ENCODE data around the gene SMIM31.

The SMIM31 gene

DNA sequence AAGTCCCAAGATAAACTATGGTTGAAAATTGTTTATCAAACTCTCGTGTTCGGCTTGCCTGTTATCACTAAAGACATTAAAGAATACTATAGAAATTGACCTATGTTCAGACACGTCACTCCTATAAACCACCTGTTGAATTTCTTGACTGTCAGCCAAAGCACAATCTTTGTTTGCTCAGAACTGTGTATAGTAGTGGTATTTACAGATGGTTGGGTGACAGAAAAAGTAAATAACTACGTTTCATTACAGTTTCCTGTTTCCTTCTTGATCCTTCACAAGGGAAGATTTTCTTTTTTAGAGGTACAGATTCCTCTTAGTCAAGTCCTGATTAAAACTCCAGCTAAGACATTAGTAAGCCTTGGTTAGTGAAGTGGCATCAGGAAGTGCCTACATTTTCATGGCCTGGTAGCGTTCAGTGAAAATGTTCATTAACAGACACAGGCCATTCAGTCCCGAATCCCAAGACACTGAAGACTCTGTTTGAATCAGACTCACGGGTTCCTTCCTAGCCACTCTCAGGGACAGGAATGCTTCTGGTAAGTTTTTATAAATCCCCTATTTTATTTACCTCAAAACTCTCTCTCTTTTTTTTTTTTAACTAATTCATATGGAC is at the start of gene SMIM31:
TSS of gene SMIM31 (plus strand) at position 259 of the 616 bp plus-strand sequence. CDS start 16,313 bp downstream, outside the sequence.
- no peak for DNase-seq (ENCODE audit: low spot score)

DNA sequence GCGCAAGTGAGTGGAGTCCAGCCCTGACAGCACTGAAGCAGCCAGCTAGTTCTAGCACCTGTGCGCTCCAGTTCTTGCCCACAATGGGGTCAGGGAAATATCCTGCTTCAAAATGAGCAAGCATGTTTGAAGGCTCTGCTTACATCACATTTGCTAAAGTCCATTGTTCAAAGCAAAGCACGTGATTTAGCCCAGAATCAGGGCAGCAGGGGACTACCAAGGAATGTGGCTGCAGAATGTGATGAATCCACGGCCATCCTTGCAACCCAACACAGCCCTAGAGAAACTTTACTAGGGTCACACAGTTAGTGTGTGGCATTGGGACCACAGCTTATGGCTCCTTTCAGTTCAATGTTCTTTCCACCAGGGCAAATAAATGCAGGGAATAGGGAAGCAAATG is 47.3 kb upstream of the SMIM31 start:
- DNase-seq (ENCODE audit: low spot score): no peak

DNA sequence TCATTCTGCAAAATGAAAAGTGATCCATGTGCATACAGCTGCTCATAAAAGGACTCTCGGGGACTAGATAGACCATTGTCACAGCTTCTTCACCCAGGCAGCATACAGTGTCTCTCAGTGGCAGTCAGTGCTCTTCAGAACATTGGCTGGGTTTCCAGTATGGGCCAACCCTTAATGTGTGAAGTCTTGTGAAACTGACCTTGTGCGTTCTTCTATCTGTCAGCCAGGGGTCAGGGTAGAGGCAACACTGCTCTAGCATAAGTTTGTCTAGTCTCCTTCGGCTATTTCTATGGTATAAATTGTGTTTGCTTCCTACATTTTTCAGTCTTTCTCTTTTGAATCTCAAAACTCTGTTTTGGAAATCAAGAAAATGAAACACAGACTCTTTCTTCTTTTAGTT is 37.0 kb upstream of the SMIM31 start:
- DNase-seq (ENCODE audit: low spot score): no peak

DNA sequence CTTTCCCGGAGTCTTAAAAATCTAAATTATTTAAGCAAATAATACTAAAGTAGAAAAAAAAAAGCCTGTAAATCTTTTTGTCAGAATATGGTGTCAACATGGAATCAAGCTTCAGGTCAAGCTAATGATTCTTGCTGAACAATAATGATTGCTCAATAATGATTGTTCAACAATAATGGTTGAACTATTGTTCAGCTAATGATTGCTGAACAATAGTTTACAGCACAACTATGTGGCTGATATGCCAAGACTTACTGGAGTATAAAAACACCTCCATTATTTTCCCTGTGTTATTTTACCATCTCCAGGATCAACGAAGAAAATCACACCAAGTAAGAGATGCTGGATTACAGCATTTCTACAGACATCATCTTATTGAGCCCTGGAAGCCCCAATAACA is 35.1 kb upstream of the SMIM31 start:
- no peak for DNase-seq (ENCODE audit: low spot score)

DNA sequence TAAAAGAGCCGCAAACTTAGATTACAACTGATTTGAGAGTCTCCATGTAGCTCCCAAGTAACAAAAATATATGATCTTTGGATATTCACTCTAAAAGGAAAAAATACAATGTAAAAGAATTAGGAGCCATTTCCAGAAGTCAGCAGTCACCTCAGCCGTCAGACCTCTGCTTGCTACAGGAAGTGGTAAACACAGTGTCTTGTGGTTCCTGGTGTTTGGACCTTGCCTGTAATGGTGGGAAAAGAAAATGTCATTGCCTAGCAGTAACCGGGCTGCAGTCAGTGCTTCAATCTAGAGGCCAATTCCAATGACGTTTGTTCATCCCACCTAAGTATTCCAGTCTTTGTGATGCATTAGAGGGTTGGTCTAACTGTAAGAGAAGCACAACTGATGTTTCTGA is 28.9 kb upstream of the SMIM31 start:
- DNase-seq (ENCODE audit: low spot score): no peak

DNA sequence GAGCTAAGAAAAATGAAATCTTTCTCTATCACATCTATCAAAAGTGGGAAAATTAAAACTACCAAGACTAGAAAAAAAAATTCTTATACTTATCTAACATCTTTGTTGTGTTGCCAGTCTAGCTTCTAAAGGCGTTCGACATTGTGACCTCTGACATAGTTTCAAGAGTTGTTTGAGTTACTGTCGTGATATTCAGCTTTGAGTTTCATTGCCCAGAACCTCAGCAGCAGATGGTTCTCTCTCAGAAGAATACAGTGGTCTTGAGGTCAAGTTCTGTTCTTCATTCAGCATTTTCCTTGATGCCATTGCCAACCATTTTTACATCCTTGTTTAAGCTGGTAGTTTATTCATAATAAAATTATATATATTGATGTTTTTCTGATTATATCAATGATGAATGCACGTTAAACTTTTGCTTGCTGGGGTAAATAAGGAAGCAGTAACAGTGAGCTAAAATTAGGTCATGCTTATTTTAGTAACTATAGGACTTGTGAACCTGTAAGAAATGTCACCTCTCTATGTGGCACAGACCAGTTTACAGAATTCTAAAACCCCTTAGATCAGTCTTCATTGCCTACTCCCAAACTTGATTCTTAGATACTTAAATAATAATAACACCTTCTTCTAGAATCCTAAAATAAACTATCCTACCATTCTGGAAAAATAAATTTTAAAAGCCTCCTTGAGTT is 23.1 kb upstream of the SMIM31 start:
- DNase-seq (ENCODE audit: low spot score): no peak

DNA sequence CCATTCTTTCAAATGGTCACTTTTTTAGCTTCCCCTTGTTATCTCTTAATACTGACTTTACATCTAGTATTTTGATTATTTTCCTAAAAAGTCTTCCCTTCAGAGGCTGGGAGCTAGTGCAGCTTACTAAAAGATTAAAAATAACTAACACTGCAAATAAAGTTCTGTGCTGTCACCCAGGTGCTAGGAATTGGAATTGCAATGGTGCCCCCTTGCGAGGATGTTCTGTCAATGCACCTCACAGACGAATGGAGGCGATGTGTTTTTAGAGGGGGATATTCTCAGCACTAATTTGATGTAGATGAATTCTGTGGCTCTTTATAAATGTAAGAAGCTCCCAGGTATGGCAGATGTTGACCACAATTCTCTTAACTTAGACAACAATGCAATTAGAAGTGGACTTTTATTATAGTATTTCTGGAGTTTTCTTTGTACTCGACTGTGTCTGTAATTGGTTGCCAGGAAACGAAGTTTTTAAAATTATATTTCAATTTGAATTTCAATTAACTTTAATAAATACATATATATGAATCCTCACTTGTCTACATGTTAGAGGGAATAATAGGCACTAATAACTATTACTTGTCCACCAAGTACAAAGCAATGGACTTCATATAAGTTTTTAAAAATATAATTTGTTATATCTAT is 22.0 kb upstream of the SMIM31 start:
- peak; percentile 63 for DNase-seq (ENCODE audit: low spot score)

DNA sequence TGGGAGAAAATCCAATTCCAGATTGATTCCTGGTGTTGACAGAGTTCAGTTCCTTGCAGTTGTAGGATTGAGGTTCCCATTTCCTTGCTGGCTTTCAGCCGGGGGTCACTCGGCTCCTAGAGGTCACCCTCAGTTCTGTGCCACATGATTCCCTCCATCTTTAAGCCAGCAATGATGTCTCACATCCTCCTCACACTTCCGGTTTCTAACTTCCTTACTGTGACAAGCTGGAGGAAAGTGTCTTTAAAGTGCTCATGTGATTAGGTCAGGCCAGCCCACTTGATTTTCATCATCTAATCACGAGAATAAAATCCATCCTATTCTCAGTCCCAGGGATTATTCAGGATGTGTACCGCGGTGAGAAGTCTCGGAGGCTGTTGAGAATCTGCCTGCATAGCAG is 19.4 kb upstream of the SMIM31 start:
- no peak for DNase-seq (ENCODE audit: low spot score)

DNA sequence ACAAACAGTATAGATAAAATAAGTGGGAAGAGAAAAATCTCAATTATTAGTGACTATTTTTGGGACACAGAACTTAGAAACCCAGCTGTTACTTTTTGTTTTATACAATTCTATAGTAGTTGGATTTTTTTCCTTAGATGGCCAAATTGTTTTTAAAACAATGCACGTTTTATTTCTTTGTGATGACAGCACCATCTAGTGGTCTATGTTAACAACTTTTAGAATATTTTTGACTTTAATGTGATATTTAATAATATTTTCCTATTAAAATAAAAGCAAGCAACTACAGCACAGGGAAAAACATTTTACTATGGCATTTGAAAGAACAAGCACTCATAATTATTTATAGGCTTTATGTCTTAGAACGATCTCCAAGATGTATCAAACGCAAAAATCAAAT is 5.6 kb upstream of the SMIM31 start:
- no peak for DNase-seq (ENCODE audit: low spot score)

DNA sequence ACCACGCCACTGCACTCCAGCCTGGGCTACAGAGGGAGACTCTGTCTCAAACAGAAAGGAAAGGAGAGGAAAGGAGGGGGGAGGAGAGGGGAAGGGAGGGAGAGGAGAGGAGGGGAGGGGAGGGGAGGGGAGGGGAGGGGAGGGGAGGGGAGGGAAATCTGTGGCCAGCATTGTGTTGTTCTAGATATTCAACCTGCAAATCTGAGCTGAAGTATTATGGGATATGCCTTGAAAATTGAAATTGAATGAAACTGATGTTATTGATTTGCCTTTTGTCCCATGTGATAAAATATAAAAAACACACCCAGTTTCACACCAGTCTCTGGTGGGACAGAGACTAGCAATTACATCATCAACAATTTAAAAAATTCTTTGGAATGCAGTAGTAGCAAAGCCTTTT is 1.5 kb downstream of the SMIM31 start:
- DNase-seq (ENCODE audit: low spot score): no peak

DNA sequence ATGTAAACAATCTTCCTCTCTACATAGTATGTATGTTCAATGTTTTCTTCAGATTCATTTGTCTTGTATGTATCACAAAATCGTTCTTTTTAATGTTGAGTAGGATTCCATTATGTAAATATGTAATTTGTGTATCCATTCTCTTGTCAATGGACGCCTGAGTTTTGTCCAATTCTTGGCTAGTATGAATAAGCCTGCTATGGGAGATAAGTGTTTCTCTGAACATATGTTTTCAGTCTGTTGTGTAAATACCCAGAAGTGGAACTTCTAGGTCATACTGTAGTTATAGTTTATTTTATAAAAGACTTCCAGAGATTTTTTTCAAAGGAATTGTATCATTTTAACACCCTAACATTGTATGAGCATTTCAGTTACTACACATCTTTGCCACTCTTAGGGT is 2.8 kb downstream of the SMIM31 start:
- no peak for DNase-seq (ENCODE audit: low spot score)

DNA sequence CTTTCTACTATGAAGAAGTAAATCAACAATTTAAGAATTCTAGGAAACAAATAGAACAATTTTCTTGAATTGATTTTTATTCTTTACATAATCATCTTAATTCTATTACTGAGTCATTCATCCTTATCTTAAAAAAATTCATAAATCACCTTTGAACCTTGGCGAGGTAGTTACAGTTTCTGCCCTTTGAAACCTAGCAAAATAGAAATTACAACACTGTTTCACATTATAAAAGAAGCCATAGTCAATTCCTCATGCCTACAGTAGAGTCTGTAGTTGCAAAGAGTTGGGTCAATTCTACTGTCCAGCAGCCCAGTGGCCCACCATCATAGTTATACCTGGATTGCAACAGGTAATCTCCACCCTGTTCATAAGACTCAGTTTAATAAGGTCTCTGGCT is 7.3 kb downstream of the SMIM31 start:
- no peak for DNase-seq (ENCODE audit: low spot score)

DNA sequence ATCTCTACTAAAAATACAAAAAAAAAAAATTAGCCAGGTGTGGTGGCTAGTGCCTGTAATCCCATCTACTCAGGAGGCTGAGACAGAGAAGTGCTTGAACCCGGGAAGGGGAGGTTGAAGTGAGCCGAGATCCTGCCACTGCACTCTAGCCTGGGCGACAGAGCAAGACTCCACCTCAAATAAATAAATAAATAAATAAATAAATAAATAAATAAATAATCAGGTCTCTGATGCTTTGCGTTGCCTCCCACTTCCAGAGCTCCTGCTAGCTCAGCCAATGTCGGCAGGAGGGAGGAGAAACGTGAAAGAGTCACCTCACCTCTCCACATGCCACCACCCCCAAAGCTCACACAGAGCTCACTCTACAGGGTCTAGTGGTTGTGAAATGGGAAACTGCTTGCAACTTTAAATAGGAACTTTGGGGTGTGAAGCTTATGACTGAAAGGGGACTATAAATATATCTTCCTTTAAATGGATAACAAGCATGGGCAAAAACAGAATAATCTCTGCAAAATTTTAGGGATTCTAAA is 7.9 kb downstream of the SMIM31 start:
- DNase-seq (ENCODE audit: low spot score): no peak

DNA sequence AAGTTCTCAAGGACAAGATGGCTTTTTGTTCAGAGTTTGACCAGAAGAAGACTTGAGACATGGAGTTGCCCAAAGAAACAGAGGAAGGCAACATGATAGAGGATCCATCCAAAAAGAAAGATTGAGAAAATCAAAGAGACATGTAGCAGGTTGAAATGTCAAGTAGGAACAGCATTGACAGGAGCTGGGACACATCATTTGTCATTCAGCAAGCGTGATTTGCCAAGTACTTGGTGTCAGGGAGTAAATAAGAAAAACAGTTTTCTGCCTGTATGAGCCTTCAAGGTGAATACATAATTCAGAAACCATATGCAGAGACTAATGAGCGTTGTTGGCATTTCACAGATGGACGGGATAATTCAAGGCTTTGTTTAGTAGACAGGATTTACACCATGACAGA is 11.2 kb downstream of the SMIM31 start:
- DNase-seq (ENCODE audit: low spot score): no peak

DNA sequence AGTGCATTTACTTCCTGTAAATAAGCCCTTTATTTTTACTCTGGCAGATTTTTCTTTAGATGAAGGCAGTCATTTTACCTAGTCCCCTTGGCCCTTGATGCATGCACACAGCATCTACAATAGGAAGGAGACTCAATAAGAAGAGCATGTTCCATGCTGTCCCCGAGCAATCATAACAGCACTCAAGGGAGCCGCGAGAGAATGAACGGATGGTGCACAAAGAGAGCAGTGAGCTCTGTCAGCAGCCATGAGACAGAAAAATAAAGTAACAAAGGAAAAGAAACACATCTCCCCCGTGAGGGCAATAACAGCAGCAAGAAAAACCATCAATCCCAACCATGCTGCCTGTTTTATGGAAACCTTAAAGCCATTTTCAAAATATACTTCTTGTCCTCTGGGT is 11.9 kb downstream of the SMIM31 start:
- DNase-seq (ENCODE audit: low spot score): no peak

DNA sequence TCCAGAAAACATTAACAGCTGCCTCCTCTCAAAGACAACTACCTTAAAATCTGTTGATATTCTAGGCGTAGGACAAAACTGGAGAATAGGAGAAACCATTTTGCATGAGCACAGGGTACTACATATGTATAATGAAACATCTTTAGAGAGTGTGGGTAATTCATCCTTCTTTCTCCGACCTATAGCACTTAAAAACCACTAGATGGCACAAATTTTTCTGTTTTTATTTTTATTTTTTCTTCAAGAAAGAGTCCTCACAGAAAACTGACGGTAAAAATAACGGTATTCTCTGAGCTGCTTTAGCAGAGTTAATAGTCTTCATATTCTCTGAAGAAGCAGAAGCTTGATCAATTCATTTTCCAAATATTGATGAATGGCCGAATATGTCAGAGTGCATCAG is 14.6 kb downstream of the SMIM31 start:
- DNase-seq (ENCODE audit: low spot score): no peak

DNA sequence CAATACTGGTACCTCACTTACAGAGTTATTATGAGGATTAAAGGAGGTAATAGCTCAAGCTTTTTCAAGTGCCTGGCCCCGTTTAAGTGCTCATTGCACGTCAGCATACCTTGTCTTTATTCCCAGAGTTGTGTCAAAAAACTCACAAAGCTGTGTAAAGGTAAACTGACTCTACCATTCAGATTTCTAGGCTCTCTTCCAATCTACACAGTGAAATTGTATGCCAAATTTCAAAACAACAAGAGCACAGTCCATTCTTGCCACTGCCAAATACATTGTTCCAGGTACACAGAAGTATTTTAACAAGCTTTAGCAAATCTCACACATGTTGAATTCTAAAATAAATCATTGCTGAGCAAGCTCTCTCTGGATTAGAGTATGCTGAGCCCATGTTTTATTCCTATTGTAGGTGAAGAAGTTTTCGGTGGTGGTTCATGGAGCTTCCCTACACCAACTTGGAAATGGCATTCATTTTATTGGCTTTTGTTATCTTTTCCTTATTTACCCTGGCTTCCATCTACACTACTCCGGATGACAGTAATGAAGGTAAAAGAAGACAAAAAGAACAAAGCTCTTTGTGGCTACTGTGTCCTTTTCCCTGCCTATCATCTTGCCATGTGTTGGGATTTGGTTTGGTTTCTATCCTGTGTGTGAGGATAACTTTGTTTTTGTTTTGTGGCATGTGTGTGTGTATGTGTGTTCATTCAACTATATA is 16.2 kb downstream of the SMIM31 start:
- no peak for DNase-seq (ENCODE audit: low spot score)

DNA sequence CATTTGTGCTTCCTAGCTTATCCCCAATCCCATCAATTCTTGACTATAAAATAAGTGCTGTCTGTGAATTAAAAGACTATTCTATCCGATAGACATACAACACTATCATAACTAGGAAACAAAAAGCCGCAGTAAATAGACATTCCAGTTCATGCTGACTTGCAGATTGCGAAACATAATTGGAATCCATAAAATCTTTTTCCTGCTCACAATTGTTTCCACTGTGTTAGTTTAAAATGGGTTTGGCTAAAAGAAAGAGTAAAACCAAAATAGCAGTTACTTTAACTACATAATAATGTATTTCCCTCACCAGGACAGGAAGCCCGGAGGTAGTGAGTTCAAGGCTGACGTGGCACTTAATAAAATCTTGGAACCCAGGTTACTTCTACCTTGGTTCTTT is 17.2 kb downstream of the SMIM31 start:
- DNase-seq (ENCODE audit: low spot score): no peak

DNA sequence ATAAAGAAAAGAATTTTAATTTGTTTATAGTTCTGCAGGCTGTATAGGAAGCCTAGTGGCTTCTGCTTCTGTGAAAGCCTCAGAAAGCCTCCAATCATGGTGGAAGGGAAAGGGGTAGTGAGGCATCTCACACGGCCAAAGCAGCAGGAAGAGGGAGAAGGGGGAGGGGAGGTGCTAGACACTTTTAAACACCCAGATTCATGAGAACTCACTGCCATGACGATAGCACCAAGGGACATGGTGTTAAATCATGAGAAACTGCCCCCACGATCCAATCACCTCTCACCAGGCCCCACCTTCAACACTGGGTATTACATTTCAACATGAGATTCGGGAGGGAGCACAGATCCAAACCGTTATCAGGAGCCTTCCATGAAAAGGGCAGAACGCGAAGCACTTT is 18.1 kb downstream of the SMIM31 start:
- no peak for DNase-seq (ENCODE audit: low spot score)

DNA sequence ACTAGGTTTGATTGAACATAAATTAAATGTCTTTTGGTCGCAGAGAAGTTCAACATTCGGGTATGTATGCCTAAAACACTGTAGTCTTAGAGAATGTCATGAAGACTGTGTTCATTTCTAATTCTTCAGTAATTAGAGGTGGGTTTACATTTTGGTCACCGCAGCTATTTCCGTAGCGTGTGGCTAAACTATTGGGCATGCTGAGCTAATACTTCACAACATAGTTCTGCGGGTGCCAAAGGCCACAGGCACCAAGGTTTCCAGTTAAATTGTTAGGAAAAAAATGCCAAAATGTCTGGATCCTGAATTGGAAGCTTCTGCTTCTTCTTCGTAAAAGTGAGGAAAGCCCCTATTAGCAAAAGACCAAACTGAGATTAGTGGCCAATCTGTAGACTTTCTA is 25.1 kb downstream of the SMIM31 start:
- no peak for DNase-seq (ENCODE audit: low spot score)

DNA sequence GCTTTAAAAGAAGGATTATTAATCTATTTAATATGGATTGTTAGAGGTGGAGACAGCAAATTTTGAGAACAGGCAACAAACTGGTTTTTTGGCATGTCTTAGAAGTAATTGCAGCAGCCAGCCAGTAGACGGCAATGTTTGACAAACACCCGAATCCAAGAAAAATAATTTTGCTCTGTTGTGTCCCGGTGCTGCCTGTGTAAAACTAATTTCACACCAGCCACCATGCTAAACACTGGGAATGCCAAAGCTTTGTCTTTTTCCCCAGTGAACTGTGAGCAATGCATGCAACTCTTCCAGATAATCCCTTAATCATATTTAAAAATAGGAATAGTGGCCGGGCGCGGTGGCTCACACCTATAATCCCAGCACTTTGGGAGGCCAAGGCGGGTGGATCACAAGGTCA is 25.9 kb downstream of the SMIM31 start:
- DNase-seq (ENCODE audit: low spot score): no peak

DNA sequence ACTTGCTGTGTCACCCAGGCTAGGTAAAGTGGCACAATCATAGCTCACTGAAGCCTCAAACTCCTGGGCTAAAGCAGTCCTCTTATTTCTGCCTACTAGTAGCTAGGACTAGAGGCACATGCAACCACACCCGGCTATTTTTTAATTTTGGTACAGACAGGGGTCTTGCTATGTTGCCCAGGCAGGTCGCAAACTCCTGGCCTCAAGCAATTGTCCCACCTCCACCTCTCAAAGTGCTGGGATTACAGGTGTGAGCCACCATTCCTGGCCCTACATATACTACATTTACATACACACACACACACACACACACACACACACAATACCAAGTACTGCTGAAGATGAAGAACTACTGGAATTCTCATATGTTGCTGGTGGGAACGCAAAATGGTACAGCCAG is 26.9 kb downstream of the SMIM31 start:
- no peak for DNase-seq (ENCODE audit: low spot score)

DNA sequence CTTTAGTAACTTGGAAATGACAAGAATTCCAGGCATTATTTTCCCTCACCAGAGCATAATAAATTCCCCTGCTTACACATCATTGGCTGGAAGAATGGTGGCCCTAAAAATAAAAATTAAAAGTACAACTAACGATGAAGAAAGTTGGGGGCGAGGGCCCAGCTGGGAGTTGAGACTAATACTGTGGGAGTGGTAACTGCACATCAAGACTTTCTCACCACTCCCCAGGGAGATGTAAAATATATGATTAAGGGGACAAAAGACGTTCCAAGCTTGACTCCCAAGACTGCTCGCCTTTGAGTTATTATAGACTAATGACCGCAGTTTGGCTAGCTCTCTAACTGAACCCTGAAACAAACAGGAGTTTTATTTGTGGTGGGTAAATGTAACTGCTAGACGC is 30.0 kb downstream of the SMIM31 start:
- DNase-seq (ENCODE audit: low spot score): no peak

Measured in left forelimb (tissue), 1 donor.